Ishikawa (cell line): ENCODE measurements around the gene SLC24A4.

Experiments used
- CREB1 ChIP-seq: IDR thresholded peaks from 2 replicates; pipeline ENCODE4 v1.6.1; 2012; ENCODE audit warnings: low read depth
- EGR1 ChIP-seq: IDR thresholded peaks from 2 replicates; pipeline ENCODE4 v1.6.1; 2012
- EP300 ChIP-seq: IDR thresholded peaks from 2 replicates; pipeline ENCODE4 v1.6.1; 2012; ENCODE audit warnings: borderline replicate concordance
- RAD21 ChIP-seq: IDR thresholded peaks from 2 replicates; pipeline ENCODE4 v1.6.1; 2012; ENCODE audit warnings: low read depth
- REST ChIP-seq: IDR thresholded peaks from 2 replicates; pipeline ENCODE4 v1.6.1; 2012; ENCODE audit warnings: low read depth, mild to moderate bottlenecking
- TAF1 ChIP-seq: IDR thresholded peaks from 2 replicates; pipeline ENCODE4 v1.6.1; 2012; ENCODE audit warnings: low read depth, mild to moderate bottlenecking
- TCF12 ChIP-seq: IDR thresholded peaks from 2 replicates; pipeline ENCODE4 v1.6.1; 2012; ENCODE audit warnings: low read depth
- YY1 ChIP-seq: IDR thresholded peaks from 2 replicates; pipeline ENCODE4 v1.6.1; 2012; ENCODE audit warnings: low read depth
- ZBTB7A ChIP-seq: IDR thresholded peaks from 2 replicates; pipeline ENCODE4 v1.6.1; 2012; ENCODE audit warnings: low read depth

- no peak for TF ChIP-seq RAD21
- TF ChIP-seq YY1: no peak
- TF ChIP-seq EP300: no peak
- TF ChIP-seq TCF12: no peak
- TF ChIP-seq EGR1: no peak
- no peak for TF ChIP-seq TAF1
- no peak for TF ChIP-seq REST
- TF ChIP-seq ZBTB7A: no peak
- no peak for TF ChIP-seq CREB1
These were observed 91.9 kb downstream of the SLC24A4 start for GRCh38 chr14:92414690-92415445.
